HG02763 (cell line): ENCODE data around the gene ITK.

ENCODE experiments used
- ATAC-seq: cut with Tn5 transposase; IDR thresholded peaks from one replicate; pipeline ENCODE4 v1.9.1; 2021; ENCODE audit warnings: mild to moderate bottlenecking, moderate library complexity; ENCODE audit not compliant: unreplicated experiment

The ITK gene

GRCh38 chr5:157278319-157279037 is 97.8 kb downstream of the ITK start:
- ATAC-seq: no peak

- ATAC-seq: no peak
Observed at GRCh38 chr5:157279605-157280239, 99.1 kb downstream of the ITK start.

GRCh38 chr5:157280927-157281326 is 100.3 kb downstream of the ITK start:
- no peak for ATAC-seq

GRCh38 chr5:157282150-157282549 is 101.5 kb downstream of the ITK start:
- ATAC-seq: no peak

GRCh38 chr5:157283434-157283833 is 102.8 kb downstream of the ITK start:
- ATAC-seq: peak; percentile 96

- ATAC-seq: no peak
Observed at GRCh38 chr5:157284458-157285212, 104.0 kb downstream of the ITK start.

- no peak for ATAC-seq
Observed at GRCh38 chr5:157285310-157286035, 104.8 kb downstream of the ITK start.

- no peak for ATAC-seq
Observed at GRCh38 chr5:157286761-157287211, 106.1 kb downstream of the ITK start.

GRCh38 chr5:157288405-157289163 is 107.9 kb downstream of the ITK start:
- ATAC-seq: no peak

- ATAC-seq: no peak
Observed at GRCh38 chr5:157289164-157289819, 108.7 kb downstream of the ITK start.

GRCh38 chr5:157290156-157290980 is 109.7 kb downstream of the ITK start:
- ATAC-seq: no peak

GRCh38 chr5:157290981-157291711 is 110.5 kb downstream of the ITK start:
- ATAC-seq: peak; percentile 87

- ATAC-seq: no peak
Observed at GRCh38 chr5:157292599-157292998, 112.0 kb downstream of the ITK start.

- no peak for ATAC-seq
Observed at GRCh38 chr5:157294407-157295091, 113.9 kb downstream of the ITK start.

- ATAC-seq: no peak
Observed at GRCh38 chr5:157295247-157295646, 114.6 kb downstream of the ITK start.

- no peak for ATAC-seq
Observed at GRCh38 chr5:157300564-157300963, 119.9 kb downstream of the ITK start.

- ATAC-seq: no peak
Observed at GRCh38 chr5:157301066-157301465, 120.4 kb downstream of the ITK start.

- no peak for ATAC-seq
Observed at GRCh38 chr5:157303023-157303422, 122.4 kb downstream of the ITK start.
